GM12865 (cell line): ENCODE data around the gene ZNF22.

Experiments
- DNase-seq: peaks from one replicate; pipeline ENCODE4 v3.0.0; 2010; ENCODE audit warnings: low read depth
- H3K4me3 ChIP-seq: 2 replicates; pipeline ENCODE4 v1.5.1; 2011; ENCODE audit warnings: mild to moderate bottlenecking, low read depth, low read length, control low read depth
- CTCF ChIP-seq: IDR thresholded peaks from 2 replicates; pipeline ENCODE4 v1.5.1; 2011; ENCODE audit warnings: low read length, control low read depth, low read depth, inconsistent platforms; ENCODE audit not compliant: insufficient read depth; ENCODE audit errors: missing control alignments

The ZNF22 gene

GRCh38 chr10:44995914-44996669 is 4.6 kb upstream of the ZNF22 start:
- no peak for DNase-seq
- TF ChIP-seq CTCF = no peak

GRCh38 chr10:44997105-44997748 is 3.5 kb upstream of the ZNF22 start:
- TF ChIP-seq CTCF = no peak
- H3K4me3 ChIP-seq = no peak overlapping the region
- DNase-seq = no peak

More at GRCh38 chr10:44995914-44996669, 4.6 kb upstream of the ZNF22 start:
- no peak overlapping the region for H3K4me3 ChIP-seq

- DNase-seq = no peak
- no peak for TF ChIP-seq CTCF
- no peak overlapping the region for H3K4me3 ChIP-seq
Observed at GRCh38 chr10:44998146-44998631, 2.5 kb upstream of the ZNF22 start.

GRCh38 chr10:45000138-45000751 is 478 bp upstream of the ZNF22 start:
- no peak for TF ChIP-seq CTCF
- peak overlapping the region; percentile 82 for H3K4me3 ChIP-seq
- no peak for DNase-seq

- peak overlapping the region; percentile 82 for H3K4me3 ChIP-seq
- DNase-seq = peak; percentile 83
- TF ChIP-seq CTCF = peak; percentile 30
Observed at GRCh38 chr10:45001381-45002148, 842 bp downstream of the ZNF22 start.

GRCh38 chr10:45003432-45004000 is 2.8 kb downstream of the ZNF22 start:
- H3K4me3 ChIP-seq = no peak overlapping the region
- DNase-seq = no peak
- no peak for TF ChIP-seq CTCF
